HG03520 (cell line): ENCODE measurements around the gene NLGN1.

Source experiments
- ATAC-seq: cut with Tn5 transposase; IDR thresholded peaks from one replicate; pipeline ENCODE4 v1.9.1; 2021; ENCODE audit warnings: mild to moderate bottlenecking, moderate library complexity; ENCODE audit not compliant: unreplicated experiment

Gene NLGN1

GRCh38 chr3:173706630-173707029, 309.1 kb downstream of the NLGN1 start:
- ATAC-seq = no peak

- ATAC-seq = no peak
Observed at GRCh38 chr3:173708191-173708590, 310.6 kb downstream of the NLGN1 start.

GRCh38 chr3:173709026-173709425, 311.5 kb downstream of the NLGN1 start:
- no peak for ATAC-seq

- no peak for ATAC-seq
Observed at GRCh38 chr3:173711619-173712018, 314.1 kb downstream of the NLGN1 start.

DNA sequence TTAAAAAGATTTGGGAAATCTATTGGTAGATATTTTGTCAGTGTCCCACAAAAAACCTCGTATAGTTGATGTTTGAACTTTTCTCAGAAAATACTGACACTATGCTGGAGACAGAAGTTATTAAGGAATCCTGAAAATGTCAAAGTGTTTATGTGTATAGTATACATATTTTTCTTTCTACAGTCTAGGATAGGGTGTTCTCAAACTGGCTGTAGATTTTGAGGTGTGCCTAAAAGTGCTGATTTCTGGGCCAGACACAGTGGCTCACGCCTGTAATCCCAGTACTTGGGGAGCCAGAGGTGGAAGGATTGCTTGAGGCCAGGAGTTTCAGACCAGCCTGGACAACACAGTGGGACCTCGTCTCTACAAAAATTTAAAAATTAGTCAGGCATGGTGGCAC, 322.0 kb downstream of the NLGN1 start:
- no peak for ATAC-seq

GRCh38 chr3:173725507-173725906, 328.0 kb downstream of the NLGN1 start:
- no peak for ATAC-seq

GRCh38 chr3:173730391-173730790, 332.8 kb downstream of the NLGN1 start:
- no peak for ATAC-seq

DNA sequence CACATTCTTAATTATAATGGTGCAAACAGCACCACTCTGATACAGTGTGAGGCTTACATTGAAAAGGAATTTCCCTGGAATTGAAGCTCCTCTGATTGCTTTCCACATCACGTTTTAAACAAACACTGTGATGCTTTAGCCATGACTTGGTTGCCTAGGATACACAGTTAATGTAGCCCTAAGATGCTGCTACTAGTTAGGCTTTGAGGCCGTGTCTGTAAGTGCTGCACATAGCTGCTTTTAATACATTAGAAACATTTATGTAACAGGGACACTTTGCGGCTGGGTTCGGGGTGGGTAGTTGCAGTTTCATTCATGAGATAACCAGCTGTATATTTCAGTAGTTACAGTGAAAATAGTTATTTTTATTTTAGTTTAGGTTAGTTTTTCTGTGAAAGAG, 334.7 kb downstream of the NLGN1 start:
- ATAC-seq = no peak

GRCh38 chr3:173733029-173733652, 335.6 kb downstream of the NLGN1 start:
- ATAC-seq = no peak

GRCh38 chr3:173734473-173734872, 336.9 kb downstream of the NLGN1 start:
- no peak for ATAC-seq

DNA sequence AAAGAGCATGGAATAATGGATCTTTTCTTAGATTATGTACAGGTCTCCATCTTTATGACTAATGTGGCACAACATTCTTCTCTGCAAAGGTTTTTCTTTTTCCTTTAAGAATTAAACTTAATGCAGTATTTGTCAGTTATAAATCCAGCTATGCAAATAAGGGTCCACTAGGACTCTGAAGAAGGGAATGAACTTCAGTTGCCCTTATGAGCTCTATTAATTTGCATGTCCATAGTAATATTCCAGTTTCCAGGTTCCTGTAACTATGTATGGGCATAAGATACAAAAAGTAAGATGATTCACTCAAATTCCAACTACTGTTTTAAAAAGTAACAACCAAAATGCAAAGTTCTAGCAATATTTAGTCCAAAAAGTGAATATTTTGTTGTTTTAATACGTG, 337.4 kb downstream of the NLGN1 start:
- no peak for ATAC-seq

- no peak for ATAC-seq
Observed at GRCh38 chr3:173735841-173736240, 338.3 kb downstream of the NLGN1 start.

- no peak for ATAC-seq
Observed at GRCh38 chr3:173737167-173737808, 339.7 kb downstream of the NLGN1 start.

DNA sequence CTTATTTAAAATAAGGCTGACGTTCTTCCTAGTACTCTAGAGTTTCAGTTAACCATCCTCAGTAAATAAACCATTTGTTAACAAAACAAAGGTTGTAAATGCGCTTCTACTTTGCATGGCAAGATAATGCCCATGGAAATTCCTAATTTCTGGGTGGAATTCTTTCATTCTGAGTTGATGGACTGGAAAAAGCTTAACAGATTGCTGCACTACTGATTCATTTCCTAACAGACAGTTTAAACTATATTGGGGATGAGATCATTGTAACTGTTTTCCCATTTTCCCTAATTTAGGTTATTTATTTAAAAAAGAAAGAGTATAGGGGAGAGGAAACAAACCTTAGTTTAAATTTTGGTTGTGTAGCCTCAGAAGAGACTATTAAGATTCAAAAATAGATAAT, 342.2 kb downstream of the NLGN1 start:
- ATAC-seq = no peak

- ATAC-seq = no peak
Observed at GRCh38 chr3:173742491-173742890, 344.9 kb downstream of the NLGN1 start.

DNA sequence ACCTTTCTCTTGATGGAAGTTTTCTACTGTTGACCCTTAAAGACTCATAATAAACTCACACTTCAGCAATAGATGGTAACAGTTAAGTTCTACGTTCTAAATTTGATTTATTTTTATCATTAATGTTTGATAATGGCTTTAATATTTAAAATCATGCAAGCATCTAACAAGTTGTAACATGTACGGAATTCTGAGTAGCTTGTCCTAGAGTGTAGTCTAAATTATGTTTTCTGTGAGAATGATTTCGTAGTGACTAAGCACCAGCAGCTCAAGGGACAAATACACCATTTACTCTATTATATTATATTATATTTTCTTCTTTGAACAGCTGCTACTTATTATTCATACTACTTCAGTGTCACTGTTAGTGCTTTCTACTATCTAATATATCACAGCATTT, 345.6 kb downstream of the NLGN1 start:
- ATAC-seq = no peak

DNA sequence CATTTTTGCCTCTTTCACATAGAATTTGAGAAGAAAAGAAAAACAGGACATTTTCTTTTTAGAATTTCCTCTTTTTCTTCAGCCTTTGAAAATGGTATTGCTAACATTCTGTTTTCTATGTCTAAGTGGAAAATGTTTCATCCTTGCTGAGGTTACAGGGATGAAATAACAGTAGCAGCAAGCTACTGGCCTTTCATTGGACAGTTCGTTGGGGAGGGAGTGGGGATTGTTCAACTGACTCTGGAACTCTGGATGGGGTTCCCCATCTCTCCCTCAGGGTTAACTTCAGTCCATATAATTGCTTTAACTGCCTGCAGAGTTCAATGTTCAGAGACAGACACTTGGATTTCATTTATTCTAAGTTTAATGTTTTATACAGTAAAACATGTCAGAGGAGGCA, 346.0 kb downstream of the NLGN1 start:
- ATAC-seq = no peak

GRCh38 chr3:173744479-173744878, 346.9 kb downstream of the NLGN1 start:
- ATAC-seq = no peak

- ATAC-seq = no peak
Observed at GRCh38 chr3:173744895-173745294, 347.4 kb downstream of the NLGN1 start.

DNA sequence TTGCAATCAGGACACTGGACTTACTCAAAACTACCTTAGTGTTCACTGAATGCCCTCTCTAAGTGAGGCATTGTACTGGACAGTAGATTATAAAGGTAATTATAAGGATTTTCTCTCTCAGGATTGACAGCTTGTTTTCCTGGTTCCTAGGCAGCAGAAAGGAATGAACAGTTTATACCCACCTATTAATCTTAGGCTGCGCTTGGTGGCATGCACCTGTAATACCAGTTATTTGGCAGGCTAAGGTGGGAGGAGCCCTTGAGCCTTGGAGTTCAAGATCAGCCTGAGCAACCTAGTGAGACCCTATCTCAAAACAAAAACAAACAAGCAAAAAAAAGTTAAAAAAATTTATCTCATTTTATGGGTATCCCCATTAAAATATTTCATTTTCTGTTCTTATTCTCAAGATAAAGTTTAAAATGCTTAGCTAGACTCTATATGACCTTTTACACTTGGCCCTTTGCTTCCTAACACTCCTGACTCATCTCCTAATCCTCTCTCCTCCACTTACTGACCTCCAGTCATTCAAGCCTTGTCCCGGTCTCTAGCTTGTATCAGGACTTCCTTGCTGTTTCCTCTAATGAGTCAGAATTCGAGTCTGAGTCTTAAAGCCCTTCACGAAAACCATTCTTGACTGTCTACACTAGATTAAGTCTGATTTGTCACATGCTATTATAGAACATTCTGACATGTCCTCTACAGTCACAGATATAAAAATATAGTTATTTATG, 348.6 kb downstream of the NLGN1 start:
- no peak for ATAC-seq

DNA sequence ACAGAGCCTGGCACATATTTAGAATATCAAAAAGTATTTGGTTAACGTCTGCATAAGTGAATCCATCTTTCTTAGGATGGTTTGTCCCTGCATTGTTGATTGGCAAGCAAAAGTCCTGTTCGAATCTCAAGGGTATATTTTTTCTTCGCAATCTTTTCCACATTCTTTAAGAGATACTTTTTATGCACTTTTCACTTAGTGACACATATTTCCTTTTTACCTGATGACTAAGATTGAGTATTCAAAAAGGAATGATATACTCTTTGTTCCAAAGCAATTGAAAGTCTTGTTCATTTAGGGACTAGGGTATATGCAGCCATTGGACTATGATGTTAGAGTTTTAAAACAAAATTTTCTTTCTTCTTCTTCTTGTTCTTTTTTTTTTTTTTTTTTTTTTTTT, 349.9 kb downstream of the NLGN1 start:
- no peak for ATAC-seq

DNA sequence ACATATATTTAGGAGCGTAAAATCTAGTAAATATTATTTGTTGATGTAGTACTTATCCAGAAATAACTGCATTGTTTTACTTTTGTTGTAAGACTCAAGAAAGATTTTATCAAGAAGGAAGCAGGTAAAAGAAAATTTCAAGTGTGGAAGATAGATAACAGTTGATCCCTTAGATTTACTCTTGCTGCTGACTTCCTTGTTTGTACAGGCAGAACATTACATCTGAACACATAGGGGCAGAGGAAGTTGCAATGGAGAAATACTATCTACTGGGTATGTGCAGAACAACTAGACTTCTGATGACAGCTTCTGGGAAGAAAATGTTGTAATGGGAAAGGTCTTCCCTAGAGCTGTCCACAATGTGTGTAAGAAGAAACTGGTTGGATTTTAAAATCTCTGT, 350.6 kb downstream of the NLGN1 start:
- no peak for ATAC-seq
